ENCODE results near the gene TRPM5.

The TRPM5 gene

GRCh38 chr11:2451916-2452315, 7.6 kb upstream of the TRPM5 start:
- H3K27me3 ChIP-seq (ENCODE audit: insufficient read depth, low read depth, severe bottlenecking) = peaks cover 76% of the 10 kb centered on the region
- no peak for DNase-seq
- H3K27ac ChIP-seq = no peak overlapping the region

GRCh38 chr11:2451336-2451735, 7.0 kb upstream of the TRPM5 start:
- TF ChIP-seq CTCF (IDR thresholded peaks at IDR 0.05; ENCODE audit: low read depth, low read length) = no peak
- Histone ChIP-seq H3K36me3 (no peaks in the 10 kb centered on the region), H3K4me3 (ENCODE audit: low read depth, low read length) (no peak overlapping the region), H3K27ac (no peak overlapping the region), H3K27me3 (ENCODE audit: insufficient read depth, low read depth, severe bottlenecking) (peaks cover 82% of the 10 kb centered on the region), H3K9me3 (ENCODE audit: severe bottlenecking) (no peaks in the 10 kb centered on the region)
- no peak for DNase-seq

More at GRCh38 chr11:2451916-2452315, 7.6 kb upstream of the TRPM5 start:
- Histone ChIP-seq H3K36me3 (no peaks in the 10 kb centered on the region), H3K9me3 (ENCODE audit: severe bottlenecking) (no peaks in the 10 kb centered on the region), H3K4me3 (ENCODE audit: low read depth, low read length) (no peak overlapping the region)
- TF ChIP-seq CTCF (IDR thresholded peaks at IDR 0.05; ENCODE audit: low read depth, low read length) = no peak

- Histone ChIP-seq H3K27me3 (ENCODE audit: insufficient read depth, low read depth, severe bottlenecking) (peaks cover 90% of the 10 kb centered on the region), H3K36me3 (no peaks in the 10 kb centered on the region), H3K4me3 (ENCODE audit: low read depth, low read length) (no peak overlapping the region), H3K9me3 (ENCODE audit: severe bottlenecking) (no peaks in the 10 kb centered on the region), H3K27ac (no peak overlapping the region)
- DNase-seq = no peak
- TF ChIP-seq CTCF (IDR thresholded peaks at IDR 0.05; ENCODE audit: low read depth, low read length) = no peak
Observed at GRCh38 chr11:2450321-2451041, 6.2 kb upstream of the TRPM5 start.

GRCh38 chr11:2449548-2450320, 5.4 kb upstream of the TRPM5 start:
- DNase-seq = no peak
- H3K27ac ChIP-seq = no peak overlapping the region
- TF ChIP-seq CTCF (IDR thresholded peaks at IDR 0.05; ENCODE audit: low read depth, low read length) = no peak
- H3K9me3 ChIP-seq (ENCODE audit: severe bottlenecking) = no peaks in the 10 kb centered on the region
- H3K4me3 ChIP-seq (ENCODE audit: low read depth, low read length) = no peak overlapping the region
- H3K36me3 ChIP-seq = no peaks in the 10 kb centered on the region
- peaks cover 89% of the 10 kb centered on the region for H3K27me3 ChIP-seq (ENCODE audit: insufficient read depth, low read depth, severe bottlenecking)

GRCh38 chr11:2448661-2449547, 4.6 kb upstream of the TRPM5 start:
- no peak for DNase-seq
- Histone ChIP-seq H3K36me3 (no peaks in the 10 kb centered on the region), H3K4me3 (ENCODE audit: low read depth, low read length) (no peak overlapping the region), H3K27ac (no peak overlapping the region), H3K9me3 (ENCODE audit: severe bottlenecking) (no peaks in the 10 kb centered on the region), H3K27me3 (ENCODE audit: insufficient read depth, low read depth, severe bottlenecking) (peaks cover 86% of the 10 kb centered on the region)
- no peak for TF ChIP-seq CTCF (IDR thresholded peaks at IDR 0.05; ENCODE audit: low read depth, low read length)
